Measurements from ENCODE around the gene FUCA1.

Gene FUCA1

DNA sequence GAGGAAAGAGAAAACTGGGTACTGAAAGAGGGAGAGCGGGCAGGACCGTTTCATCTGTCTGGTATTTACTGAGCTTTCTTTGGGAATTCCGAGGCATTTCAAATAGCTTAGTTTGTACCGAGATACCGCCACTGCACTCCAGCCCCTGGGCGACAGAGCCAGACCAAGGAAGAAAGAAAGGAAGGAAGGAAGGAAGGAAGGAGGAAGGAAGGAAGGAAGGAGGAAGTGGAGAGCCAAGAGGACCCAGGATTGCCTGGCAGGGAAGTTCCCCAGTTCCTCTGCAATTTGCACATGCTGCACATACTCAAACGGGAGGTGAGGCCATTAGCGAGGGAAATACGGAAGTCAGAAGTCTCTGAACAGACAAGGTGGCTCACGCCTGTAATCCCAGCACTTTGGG, 961 bp upstream of the FUCA1 start:
- Histone ChIP-seq H3K27ac (replicated peaks) (peak overlapping the region; percentile 76), H3K27me3 (ENCODE audit: insufficient read depth, poor library complexity, severe bottlenecking) (no peaks in the 10 kb centered on the region), H3K4me3 (replicated peaks; ENCODE audit: insufficient read depth, low read length) (peak overlapping the region; percentile 85)
- TF ChIP-seq POLR2AphosphoS5 (IDR thresholded peaks at IDR 0.05; ENCODE audit: low read depth) (no peak), GABPA (IDR thresholded peaks at IDR 0.05; ENCODE audit: low read depth) (no peak), SPI1 (IDR thresholded peaks at IDR 0.05; ENCODE audit: borderline replicate concordance, low read depth) (peak; percentile 95)
- TF ChIP-seq, protein P1, sequence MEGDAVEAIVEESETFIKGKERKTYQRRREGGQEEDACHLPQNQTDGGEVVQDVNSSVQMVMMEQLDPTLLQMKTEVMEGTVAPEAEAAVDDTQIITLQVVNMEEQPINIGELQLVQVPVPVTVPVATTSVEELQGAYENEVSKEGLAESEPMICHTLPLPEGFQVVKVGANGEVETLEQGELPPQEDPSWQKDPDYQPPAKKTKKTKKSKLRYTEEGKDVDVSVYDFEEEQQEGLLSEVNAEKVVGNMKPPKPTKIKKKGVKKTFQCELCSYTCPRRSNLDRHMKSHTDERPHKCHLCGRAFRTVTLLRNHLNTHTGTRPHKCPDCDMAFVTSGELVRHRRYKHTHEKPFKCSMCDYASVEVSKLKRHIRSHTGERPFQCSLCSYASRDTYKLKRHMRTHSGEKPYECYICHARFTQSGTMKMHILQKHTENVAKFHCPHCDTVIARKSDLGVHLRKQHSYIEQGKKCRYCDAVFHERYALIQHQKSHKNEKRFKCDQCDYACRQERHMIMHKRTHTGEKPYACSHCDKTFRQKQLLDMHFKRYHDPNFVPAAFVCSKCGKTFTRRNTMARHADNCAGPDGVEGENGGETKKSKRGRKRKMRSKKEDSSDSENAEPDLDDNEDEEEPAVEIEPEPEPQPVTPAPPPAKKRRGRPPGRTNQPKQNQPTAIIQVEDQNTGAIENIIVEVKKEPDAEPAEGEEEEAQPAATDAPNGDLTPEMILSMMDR (IDR thresholded peaks at IDR 0.05; ENCODE audit: insufficient read depth, low read length): no peak
- TF ChIP-seq, protein P2, sequence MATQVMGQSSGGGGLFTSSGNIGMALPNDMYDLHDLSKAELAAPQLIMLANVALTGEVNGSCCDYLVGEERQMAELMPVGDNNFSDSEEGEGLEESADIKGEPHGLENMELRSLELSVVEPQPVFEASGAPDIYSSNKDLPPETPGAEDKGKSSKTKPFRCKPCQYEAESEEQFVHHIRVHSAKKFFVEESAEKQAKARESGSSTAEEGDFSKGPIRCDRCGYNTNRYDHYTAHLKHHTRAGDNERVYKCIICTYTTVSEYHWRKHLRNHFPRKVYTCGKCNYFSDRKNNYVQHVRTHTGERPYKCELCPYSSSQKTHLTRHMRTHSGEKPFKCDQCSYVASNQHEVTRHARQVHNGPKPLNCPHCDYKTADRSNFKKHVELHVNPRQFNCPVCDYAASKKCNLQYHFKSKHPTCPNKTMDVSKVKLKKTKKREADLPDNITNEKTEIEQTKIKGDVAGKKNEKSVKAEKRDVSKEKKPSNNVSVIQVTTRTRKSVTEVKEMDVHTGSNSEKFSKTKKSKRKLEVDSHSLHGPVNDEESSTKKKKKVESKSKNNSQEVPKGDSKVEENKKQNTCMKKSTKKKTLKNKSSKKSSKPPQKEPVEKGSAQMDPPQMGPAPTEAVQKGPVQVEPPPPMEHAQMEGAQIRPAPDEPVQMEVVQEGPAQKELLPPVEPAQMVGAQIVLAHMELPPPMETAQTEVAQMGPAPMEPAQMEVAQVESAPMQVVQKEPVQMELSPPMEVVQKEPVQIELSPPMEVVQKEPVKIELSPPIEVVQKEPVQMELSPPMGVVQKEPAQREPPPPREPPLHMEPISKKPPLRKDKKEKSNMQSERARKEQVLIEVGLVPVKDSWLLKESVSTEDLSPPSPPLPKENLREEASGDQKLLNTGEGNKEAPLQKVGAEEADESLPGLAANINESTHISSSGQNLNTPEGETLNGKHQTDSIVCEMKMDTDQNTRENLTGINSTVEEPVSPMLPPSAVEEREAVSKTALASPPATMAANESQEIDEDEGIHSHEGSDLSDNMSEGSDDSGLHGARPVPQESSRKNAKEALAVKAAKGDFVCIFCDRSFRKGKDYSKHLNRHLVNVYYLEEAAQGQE (IDR thresholded peaks at IDR 0.05; ENCODE audit: insufficient replicate concordance, low read depth): no peak
- DNase-seq (ENCODE audit: low read depth in 1 of 2, low spot score in 1 of 2): peak; percentile 77 to 87

DNA sequence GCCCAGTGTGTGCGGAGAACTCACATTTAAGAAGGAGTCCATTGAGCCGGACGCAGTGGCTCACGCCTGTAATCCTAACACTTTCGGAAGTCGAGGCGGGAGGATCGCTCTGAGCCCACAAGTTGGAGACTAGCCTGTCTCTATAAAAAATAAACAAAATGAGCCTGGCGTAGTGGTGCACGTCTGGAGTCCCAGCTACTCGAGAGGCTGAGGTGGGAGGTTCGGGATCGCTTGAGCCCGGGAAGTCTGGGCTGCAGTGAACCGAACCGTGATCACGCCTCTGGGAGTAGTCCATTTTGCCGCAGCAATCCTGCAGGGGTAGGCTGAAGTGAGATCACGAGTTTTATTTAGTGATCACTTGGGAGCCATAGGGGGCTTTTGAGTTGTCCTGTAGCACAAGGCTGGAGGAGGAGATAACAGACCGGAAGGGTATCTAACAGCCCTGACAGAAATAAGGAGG, 497 bp upstream of the FUCA1 start:
- peak overlapping the region; percentile 76 for H3K27ac ChIP-seq (replicated peaks)
- TF ChIP-seq, protein P1 (IDR thresholded peaks at IDR 0.05; ENCODE audit: insufficient read depth, low read length): no peak
- TF ChIP-seq GABPA (IDR thresholded peaks at IDR 0.05; ENCODE audit: low read depth) (no peak), SPI1 (IDR thresholded peaks at IDR 0.05; ENCODE audit: borderline replicate concordance, low read depth) (no peak), POLR2AphosphoS5 (IDR thresholded peaks at IDR 0.05; ENCODE audit: low read depth) (no peak)
- TF ChIP-seq, protein P2 (IDR thresholded peaks at IDR 0.05; ENCODE audit: insufficient replicate concordance, low read depth): no peak
- peak overlapping the region; percentile 85 for H3K4me3 ChIP-seq (replicated peaks; ENCODE audit: insufficient read depth, low read length)
- H3K27me3 ChIP-seq (ENCODE audit: insufficient read depth, poor library complexity, severe bottlenecking): no peaks in the 10 kb centered on the region
- peak in 1 of 2 experiments; percentile 24 for DNase-seq (ENCODE audit: low read depth in 1 of 2, low spot score in 1 of 2)

DNA sequence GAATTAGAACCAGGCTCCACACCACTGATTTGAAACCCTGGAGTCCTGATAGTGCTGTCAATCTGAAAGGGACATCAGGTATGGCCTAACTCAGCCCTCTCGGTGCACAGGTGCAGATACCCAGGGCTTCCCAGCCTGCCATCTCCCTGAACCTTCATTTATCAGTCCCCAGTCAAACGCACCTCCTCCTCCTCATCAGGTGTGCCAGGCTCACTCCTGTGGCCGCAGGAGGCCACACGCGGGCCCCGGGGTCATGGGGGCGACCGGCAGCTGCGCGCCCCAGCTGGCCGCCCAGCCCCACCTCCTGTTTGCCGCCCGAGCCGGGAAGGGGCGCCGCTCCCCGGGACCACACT, 572 bp downstream of the FUCA1 start:
- peak overlapping the region; percentile 76 for H3K27ac ChIP-seq (replicated peaks)
- TF ChIP-seq GABPA (IDR thresholded peaks at IDR 0.05; ENCODE audit: low read depth) (no peak), SPI1 (IDR thresholded peaks at IDR 0.05; ENCODE audit: borderline replicate concordance, low read depth) (no peak), POLR2AphosphoS5 (IDR thresholded peaks at IDR 0.05; ENCODE audit: low read depth) (no peak)
- TF ChIP-seq, protein P2 (IDR thresholded peaks at IDR 0.05; ENCODE audit: insufficient replicate concordance, low read depth): no peak
- TF ChIP-seq, protein P1 (IDR thresholded peaks at IDR 0.05; ENCODE audit: insufficient read depth, low read length): no peak

More for the DNA sequence above, 572 bp downstream of the FUCA1 start:
- H3K27me3 ChIP-seq (ENCODE audit: insufficient read depth, poor library complexity, severe bottlenecking): no peaks in the 10 kb centered on the region
- peak overlapping the region; percentile 85 for H3K4me3 ChIP-seq (replicated peaks; ENCODE audit: insufficient read depth, low read length)
- DNase-seq (ENCODE audit: low read depth in 1 of 2, low spot score in 1 of 2): no peak
